ENCODE data around the gene C11orf58.
A peak's percentile ranks its signal among the peaks of the same experiment; 100 is the strongest.

Gene C11orf58

DNA sequence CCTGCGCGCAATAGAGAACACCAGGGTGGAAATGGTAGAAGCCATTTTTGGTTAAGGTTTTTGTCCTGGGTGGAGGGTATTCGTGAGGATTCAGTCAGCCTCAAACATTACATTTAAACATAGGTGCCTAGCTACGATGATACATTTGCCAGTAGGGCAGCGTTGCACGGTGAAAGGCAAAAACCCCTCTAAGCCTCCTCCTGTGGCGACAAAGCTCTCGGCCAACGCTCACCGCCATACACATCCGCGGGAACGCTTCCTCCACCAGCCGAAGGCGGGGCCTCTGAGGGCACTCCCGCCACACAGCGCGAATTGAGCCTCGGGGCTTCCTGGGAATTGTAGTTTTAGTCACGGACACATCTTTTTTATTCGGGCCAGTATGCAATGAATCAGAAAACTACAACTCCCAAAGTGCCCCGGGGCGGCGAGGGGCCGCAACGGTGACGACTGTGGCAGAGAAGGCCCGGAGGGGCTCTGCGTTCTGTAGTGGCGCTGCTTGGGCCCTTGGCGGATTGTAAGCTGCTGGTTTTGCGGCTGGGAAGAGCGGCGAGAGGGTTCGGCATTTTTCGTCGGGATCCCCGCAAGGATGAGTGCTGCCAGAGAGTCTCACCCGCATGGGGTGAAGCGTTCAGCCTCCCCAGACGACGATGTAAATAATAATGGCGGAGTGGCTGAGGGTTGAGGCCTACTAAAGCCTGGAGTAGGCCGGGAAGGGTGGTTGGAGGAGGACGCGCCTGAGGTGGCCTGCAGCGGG, at the start of gene C11orf58:
Gene C11orf58 (plus strand): TSS at position 455 of the 754 bp plus-strand sequence. CDS start 132 bp downstream, at position 587.
- DNase-seq (ENCODE audit: low spot score) = peak; percentile 98

DNA sequence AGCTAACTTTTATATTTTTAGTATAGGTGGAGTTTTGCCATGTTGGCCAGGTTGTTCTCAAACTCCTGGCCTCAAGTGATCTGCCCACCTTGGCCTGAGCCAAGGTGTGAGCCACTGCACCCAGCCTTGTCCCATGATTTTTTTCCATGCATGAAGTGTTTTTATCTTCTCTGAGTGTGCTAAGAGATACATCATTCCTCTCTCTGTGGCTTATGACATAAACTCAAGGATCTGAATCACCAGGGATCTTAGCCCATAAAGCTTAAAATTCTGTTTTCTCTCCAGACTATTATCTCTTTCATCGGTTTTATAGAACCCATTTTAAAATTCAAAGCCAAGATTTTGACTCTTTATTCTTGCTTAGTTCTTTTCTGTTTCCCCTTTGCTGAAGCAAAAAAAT, 48.4 kb upstream of the C11orf58 start:
- no peak for DNase-seq (ENCODE audit: low spot score)

DNA sequence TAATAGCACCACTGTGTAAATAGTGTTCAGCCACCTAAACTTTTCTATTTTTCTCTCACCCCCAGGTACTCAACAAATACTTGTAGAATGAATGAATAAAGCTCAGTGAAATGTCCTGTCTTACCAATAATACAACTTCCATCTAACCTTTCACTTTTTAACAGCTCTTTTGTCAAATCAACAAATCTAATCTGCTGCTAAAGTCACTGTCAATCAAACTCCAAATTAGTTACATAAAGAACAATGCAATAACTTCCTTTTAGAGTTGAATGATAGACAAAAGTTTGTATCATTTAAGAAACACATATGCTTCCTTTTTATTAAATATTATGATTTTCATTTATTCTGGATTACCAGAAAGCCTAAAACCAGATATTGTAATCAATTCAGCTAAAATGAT, 34.7 kb upstream of the C11orf58 start:
- no peak for DNase-seq (ENCODE audit: low spot score)

DNA sequence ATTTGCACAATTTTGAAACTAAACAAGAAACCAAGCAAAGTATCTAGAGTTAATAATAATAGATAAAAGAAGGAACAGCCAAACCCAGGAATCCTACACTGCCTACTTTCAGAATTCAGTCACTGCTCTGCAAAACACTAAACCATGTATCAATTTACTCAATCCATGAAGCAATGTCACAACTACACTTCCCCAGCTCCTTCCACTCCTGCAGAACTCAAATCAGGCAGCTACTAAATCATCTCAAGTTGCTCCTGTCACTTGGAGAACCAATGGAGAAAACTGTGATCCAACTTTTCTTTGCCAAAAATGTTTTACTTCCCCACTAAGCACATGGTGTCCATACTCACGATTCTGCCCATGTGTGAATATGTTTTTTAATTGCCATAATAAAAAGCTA, 24.9 kb upstream of the C11orf58 start:
- DNase-seq (ENCODE audit: low spot score) = no peak

DNA sequence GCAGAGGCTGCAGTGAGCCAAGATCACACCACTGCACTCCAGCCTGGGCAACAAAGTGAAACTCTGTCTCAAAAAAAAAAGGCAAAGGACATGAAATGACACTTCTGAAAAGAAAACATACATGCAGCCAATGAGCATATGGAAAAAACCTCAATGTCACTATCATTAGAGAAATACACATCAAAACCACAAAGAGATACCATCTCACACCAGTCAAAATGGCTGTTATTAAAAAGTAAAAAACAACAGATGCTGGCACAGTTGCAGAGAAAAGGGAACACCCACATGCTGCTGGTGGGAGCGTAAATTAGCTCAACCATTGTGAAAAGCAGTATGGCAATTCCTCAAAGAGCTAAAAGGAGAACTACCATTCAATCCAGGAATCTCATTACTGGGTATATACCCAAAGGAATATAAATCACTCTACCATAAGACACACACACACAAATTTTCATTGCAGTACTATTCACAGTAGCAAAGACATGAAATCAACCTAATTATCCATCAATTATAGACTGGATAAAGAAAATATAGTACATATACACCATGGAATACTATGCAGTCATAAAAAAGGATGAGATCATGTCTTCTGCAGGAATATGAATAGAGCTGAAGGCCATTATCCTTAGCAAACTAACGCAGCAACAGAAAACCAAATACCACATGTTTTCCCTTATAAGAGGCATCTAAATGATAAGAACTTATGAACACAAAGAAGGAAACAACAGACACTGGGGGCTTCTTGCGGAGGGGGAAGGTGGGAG, 15.7 kb upstream of the C11orf58 start:
- DNase-seq (ENCODE audit: low spot score) = no peak

DNA sequence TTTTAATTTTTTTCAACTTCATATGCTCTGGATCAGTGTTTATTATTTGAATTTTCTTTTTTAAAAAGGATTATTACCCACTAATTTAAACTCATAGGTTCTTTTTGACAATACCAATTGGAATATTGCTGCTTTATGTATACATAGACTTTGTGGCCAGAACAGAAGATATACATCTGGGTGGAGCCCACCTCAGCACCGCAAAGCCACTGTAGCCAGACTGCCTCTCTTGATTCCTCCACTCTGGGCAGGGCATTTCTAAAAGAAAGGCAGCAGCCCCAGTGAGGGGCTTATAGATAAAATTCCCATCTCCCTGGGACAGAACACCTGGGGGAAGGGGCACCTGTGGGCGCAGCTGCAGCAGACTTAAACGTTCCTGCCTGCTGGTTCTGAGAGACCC, 10.6 kb upstream of the C11orf58 start:
- DNase-seq (ENCODE audit: low spot score) = no peak

DNA sequence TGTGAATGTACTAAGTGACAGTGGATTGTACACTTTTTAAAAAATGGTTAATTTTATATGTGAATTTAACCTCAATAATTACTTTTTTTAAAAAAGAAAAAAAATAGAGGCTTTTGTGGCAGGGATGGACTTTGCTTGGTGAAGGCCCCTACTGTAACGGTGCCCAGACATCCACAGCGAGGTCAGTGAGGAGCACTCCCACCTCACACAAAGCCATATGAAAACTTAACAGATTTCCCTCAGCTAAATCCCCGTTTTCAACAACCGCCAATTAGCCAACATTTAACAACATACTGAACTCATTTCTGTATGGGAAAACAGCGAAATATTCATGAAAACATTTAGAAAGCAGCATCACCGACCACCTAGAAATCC, 642 bp upstream of the C11orf58 start:
- DNase-seq (ENCODE audit: low spot score) = no peak

DNA sequence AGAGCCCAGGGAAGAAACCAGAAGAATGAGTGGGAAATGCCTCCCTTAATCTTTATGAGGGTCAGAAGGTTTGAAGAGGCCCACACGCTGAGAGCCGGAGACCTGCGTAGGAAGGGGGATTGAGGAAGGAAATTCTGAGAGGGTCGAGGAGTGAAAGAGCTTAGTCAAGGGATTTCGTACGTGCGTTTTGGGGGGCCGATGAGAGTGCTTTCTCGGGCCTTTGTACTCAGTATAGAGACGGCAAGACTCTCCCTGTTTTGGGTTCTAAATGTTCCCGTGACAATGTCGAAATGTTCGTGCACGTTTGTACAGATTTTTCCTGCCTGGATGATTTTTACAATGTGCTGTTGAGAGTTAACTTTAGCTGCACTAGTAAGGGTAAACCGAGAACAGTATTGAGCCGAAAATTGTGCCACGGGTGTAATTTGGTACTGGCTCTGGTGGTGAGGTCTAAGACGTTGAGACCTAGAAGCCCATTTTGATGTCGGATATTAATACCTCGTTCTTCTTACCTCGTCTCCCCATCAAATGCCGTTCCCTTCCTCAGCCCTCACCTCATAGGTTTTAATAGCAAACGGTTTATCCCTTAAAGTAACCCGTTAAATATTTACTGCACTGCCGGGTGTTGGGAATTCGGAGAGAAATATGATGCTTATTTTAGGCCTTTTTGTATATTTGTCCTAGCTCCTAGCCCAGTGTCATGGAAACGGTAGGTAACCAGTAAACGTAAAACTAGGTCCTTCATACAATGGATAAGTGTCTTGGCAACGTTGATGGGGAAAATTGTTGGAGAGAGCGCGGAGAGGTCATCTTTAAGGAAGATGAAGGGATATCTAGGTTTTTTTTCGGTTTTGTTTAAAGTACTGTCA, 734 bp downstream of the C11orf58 start:
- no peak for DNase-seq (ENCODE audit: low spot score)

DNA sequence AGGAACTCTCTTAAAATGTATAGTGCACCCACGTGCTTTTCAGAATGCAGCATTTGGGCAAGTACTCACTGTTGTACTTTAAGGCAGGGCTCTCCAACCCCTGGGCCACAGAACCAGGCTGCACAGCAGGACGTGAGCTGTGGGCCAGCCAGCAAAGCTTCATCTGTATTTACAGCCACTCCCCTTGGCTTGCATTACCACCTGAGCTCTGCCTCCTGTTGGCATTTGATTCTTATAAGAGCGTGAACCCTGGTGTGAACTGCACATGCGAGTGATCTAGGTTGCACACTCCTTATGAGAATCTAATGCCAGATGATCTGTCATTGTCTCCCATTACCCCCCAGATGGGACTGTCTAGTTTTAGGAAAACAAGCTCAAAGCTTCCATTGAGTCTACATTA, 3.0 kb downstream of the C11orf58 start:
- DNase-seq (ENCODE audit: low spot score) = no peak

DNA sequence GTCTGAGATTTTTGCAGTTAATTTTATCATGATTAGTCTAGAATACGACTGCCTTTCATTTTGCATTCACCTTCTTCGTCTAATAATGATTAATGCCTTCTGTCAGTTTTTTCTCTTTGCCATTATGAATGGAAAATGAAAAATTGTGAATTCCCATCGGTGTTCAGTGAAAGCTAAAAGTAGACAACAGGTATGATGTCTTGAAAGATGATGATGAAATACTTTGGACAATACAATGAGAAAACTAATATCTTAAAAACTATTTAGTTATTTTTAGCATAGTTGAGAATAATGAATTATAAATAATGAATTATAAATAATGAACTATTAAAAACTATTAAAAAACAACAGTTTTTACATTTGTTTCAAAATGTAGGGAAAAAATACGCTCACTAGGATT, 5.0 kb downstream of the C11orf58 start:
- no peak for DNase-seq (ENCODE audit: low spot score)

DNA sequence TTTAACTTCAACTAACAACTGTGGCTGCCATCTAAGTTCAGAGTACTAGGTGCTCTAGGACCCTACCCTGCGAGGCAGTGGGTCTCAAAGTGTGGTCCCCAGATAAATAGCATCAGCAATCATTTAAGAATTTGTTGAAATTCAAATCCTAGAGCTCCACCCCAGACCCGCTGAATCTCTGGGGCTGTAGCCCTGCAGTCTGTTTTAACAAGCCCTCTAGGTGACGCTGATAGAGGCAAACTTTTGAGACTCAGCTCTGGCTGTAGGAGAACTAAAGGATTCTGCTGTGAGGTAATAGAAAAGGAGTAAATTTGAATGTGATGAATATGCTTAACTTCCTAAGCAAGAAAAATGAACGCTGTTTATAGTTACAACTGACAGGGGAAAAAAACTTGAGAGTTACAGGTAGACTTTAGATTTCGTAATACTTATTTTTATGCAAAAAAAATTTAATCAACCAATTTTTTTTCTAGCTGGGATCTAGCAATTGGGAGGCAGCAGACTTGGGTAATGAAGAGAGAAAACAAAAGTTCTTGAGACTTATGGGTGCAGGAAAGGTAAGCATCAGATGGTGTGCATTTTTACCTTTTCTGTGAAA, 5.8 kb downstream of the C11orf58 start:
- no peak for DNase-seq (ENCODE audit: low spot score)

DNA sequence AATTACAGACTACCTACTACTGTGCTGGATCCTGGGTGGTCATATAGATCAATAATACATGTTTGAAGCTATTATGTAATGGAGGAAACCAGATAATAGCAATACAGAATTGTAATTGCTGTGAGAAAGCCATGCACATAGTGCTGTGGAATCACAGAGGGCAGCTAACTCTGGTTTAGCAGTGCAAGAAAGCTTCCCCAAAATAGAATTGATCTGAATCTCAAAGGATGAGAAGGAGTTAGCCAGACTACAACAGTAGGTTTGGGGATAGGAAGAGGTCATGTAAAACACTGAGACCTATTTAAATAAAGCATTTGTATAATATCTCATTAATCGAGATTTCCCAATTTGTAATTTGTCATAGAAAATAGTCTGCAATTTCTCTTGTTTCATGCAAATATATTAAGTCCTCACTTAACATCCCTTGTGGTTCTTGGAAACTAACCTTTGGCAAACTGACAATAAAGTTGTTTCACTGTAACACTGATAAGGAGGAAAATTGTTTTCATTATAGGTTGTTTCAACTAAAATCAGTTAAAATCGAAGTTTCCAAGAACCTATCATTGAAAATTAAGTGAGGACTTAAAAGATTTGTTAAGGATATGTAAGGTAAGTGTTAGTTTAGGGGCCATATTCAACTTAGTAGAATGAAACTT, 7.6 kb downstream of the C11orf58 start:
- no peak for DNase-seq (ENCODE audit: low spot score)

DNA sequence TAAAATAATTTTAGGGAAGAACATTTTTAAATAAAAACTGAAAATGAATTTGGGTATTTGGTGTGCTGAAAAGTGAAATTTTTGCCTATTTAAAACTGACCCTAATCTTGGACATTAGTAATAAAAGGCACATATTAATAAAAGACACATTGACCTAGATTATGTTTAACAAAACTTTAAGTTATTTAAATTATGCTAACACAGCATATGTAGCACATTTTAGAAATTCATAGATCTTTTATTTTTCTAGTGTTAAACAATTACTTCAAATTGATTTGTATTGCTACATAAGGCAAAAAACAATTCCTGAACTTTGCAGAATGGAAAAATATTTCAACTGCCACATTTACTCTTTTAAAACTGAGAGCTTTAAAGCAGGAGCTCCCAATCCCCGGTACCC, 10.6 kb downstream of the C11orf58 start:
- no peak for DNase-seq (ENCODE audit: low spot score)

DNA sequence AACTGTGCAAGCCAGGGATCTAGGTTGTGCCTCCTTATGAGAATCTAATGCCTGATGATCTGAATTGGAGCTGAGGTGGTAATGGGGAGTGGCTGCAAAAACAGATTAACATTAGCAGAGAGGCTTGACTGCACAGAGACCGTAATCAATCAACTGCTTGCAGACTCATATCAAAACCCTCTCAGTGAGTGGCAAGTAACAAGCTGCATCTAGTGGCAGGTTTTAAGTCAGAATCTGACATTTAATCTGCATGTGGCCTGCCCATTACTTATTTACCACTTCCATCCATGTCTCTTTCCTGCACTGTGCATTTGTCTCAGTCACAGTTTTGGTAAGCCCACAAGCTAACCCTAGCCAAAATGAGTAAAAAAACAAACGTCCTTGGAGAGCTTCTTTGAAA, 11.2 kb downstream of the C11orf58 start:
- no peak for DNase-seq (ENCODE audit: low spot score)

DNA sequence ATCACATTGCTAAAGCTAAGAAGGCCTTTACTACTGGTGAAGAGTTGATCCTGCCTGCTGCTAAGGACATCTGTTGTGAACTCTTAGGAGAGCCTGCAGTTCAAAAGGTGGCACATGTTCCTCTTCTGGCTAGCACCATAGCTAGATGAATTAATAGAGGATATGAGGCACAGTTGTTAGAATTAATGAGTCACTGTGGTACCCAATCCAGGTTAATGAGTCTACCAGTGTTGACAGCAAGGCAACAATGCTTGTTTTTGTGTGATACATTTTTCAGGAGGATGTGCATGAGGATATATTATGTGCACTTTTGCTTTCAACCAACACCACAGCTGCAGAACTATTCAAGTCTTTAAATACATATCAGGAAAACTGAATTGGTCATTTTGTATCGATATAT, 12.0 kb downstream of the C11orf58 start:
- DNase-seq (ENCODE audit: low spot score) = no peak

DNA sequence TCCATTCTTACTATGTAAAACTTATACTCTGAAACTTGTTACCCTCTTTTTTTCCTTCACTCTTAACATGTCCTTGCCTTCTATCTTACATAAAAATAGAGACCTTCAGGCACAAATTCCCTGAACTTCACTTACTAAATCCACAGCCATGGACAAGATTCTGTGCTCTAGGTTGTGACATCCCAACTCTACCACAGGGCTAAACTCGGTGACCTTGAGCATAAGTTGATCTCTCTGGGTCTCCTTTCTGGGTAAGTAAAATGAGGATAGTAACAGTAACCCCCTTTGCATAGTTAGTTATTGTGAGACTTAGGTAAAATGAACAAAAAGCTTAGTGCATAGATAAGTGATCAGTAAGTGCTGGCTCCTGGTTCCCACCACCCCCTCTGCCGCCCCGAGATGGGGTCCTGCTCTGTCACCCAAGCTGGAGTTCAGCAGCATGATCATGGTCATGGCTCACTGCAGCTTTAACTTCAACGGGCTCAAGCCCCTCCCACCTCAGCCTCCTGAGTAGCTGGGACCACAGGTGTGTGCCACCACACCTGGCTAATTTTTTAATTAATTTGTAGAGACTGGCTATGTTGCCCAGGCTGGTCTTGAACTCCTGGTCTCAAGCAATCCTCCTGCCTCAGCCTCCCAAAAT, 20.1 kb downstream of the C11orf58 start:
- DNase-seq (ENCODE audit: low spot score) = no peak

DNA sequence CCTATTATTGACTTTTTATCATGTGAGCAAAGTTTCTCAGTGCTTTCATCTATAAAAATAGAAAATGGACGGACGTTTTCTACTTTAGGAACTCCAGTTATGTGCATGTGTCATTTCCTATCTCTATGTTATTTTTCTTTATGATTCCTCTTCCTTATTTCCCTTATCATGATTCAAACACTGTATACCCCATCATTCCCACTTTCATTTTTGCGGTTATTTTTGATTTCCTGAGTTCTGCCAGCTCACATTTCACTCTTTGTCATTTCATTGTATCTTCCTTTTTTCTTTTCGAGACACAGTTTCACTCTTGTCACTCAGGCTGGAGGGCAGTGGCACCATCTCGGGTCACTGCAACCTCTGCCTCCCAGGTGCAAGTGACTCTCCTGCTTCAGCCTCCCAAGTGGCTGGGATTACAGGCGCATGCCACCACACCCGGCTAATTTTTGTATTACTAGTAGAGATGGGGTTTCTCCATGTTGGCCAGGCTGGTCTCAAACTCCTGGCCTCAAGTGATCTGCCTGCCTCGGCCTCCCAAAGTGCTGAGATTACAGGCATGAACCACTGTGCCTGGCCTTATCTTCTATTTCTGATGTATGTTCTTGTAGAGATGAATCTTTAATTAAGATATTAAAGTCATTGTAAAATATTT, 21.5 kb downstream of the C11orf58 start:
- no peak for DNase-seq (ENCODE audit: low spot score)

DNA sequence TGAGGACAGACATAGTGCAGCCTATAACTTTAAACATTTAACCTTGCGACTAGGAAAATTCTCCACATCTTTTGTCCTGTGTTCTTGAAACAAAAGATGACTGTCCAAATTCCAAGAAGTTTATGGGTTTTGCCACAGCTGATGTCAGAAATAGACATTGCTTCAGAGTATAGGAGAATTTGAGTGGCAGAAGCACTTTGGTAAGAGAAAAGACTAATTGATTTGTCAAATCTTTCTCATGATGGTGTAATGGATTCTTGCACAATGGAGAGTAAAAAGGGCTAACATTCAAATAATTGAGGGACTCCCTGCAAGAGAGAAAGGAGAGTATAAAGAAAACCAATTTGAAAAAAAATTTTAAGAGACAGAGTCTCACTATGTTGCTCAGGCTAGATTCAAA, 25.3 kb downstream of the C11orf58 start:
- DNase-seq (ENCODE audit: low spot score) = no peak

DNA sequence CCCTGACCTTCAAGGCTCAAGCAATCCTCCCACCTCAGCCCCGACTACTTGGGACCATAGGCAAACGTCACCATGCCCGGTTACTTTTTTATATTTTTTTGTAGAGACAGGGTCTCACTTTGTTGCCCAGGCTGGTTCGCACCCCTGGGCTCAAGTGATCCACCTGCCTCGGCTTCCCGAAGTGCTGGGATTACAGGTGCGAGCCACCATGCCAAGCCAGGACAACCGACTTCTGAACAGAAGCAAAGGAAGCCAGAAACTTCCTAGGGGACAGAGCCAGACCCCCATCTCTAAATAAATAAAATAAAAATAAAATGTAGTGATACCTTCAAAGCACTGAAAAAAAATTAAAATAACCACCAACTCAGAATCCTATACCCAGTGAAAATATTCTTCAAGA, 26.4 kb downstream of the C11orf58 start:
- no peak for DNase-seq (ENCODE audit: low spot score)

DNA sequence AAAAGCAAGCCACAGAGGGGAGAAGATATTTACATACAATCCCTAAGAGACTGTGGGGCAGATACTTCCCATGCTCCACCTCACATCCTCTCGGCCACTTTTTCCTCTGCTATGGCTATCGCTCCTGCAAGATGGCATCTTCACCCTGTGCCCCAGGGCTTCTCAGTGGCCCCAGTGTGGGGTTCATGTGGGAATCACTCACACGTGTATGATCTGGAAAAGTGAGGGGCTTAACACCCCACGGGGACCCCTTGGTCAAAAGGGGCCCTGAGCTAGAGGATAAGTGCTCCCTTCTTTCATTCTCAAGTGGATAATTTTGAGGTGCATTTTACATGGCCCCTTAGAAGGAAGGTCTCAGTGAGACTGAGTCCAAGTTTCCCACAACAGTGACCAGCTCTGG, 28.7 kb downstream of the C11orf58 start:
- DNase-seq (ENCODE audit: low spot score) = no peak

DNA sequence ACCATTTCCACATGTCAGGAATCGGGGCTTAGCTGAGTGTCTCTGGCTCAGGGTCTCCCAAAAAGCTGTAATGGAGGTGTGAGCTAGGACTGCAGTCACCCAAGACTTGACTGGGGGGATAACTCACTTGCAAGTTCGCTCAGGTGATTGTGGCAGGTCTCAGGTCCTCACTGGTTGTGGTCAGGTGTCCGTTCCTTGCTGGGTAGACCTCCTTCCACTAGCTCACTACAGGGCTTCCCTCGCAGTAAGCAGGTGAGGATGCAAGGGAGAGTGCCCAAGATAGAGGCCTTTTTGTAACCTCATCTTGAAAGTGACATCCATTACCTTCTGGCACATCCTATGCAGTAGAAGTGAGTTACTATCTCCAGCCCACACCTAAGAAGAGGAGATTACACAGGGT, 29.5 kb downstream of the C11orf58 start:
- DNase-seq (ENCODE audit: low spot score) = no peak

Data from CD4-positive, alpha-beta T cell treated with Interleukin-2 at 100 ng/mL for 4 hours (primary cell).